NB4 (cell line): ENCODE results near the gene LDLRAD4.

Experiments
- DNase-seq: peaks from one replicate; pipeline ENCODE4 v3.0.0; 2010; ENCODE audit warnings: low read depth
- H3K4me3 ChIP-seq: one replicate; pipeline ENCODE4 v1.5.1; 2011; ENCODE audit warnings: mild to moderate bottlenecking, low read depth, low read length, moderate library complexity
- CTCF ChIP-seq: IDR thresholded peaks from one replicate; pipeline ENCODE4 v1.5.1; 2012; ENCODE audit warnings: low read depth, low read length
- MYC ChIP-seq: IDR thresholded peaks from 2 replicates; pipeline ENCODE4 v1.6.1; 2011; ENCODE audit warnings: low read depth, low read length
- POLR2A ChIP-seq: IDR thresholded peaks from 2 replicates; pipeline ENCODE4 v1.6.1; 2011; ENCODE audit warnings: mild to moderate bottlenecking; ENCODE audit not compliant: insufficient read length; ENCODE audit errors: extremely low read depth
- TF ChIP-seq, protein P1 (sequence below): IDR thresholded peaks from 2 replicates; pipeline ENCODE4 v1.6.1; 2011; ENCODE audit warnings: low read depth, low read length

The LDLRAD4 gene

GRCh38 chr18:13214609-13215008, 4.0 kb upstream of the LDLRAD4 start:
- TF ChIP-seq POLR2A = no peak
- no peak overlapping the region for H3K4me3 ChIP-seq
- no peak for DNase-seq

DNA sequence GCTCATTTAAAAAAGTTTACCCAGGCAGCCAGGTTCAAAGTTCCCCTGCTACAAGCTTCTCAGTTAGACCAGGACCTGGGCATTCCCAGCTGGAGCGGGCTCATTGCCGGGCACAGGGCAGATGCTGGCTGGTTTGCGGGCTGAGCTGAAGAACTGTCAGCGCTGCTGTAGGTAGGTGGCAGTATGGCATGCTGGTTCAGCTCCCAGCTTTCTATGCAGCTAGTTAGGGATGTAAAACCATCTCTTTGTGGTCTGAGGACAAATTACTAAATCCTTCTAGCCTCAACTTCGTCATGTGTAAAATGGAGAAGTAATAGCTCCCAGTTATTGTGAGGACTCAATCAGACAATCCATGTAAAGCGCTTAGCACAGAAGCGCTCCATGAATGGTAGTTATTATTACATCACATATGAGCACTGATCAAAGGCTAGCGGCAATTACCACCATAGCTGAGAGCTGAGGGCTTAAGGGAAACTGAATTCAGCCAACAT, 2.4 kb upstream of the LDLRAD4 start:
- TF ChIP-seq CTCF = peak; percentile 67
- no peak for TF ChIP-seq POLR2A
- peak; percentile 85 for DNase-seq
- no peak overlapping the region for H3K4me3 ChIP-seq

DNA sequence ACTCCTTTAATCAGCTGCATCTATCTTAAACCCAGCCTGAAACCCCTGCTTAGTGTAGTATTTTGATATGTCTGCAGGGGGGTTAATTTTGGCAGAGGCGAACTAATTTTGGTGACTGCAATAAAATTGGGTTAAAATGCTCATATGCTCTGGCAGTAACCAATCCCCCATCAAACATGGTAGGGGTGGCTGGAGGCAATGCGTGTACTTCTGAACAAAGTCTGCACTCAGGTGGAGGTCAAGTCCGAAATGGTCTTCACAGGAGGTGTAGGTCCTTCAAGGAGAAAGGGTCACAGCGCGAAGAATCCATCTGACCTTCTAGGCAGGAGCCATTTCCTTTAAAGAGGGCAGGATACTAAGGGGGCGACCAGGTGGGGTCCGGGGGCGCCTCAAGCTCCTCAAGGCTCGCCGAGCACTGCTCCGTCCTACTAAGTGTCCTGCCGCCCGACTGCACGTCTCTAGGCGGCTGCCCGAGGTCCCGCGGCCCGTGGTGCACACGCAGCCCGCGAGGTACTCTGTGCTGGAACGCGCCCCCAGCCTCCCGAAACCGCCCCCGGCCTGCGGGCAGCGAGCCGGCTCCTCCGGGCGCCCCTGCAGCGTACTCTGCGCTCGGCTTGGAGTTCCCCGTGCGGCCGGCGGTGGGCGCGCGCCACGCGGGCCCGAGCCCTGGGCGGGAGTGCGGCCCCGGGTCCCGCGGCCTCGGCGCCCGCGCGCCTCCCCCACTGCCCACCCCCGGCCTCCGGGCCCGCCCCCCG, 1.7 kb upstream of the LDLRAD4 start:
- TF ChIP-seq, protein P1, sequence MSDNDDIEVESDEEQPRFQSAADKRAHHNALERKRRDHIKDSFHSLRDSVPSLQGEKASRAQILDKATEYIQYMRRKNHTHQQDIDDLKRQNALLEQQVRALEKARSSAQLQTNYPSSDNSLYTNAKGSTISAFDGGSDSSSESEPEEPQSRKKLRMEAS = no peak
- TF ChIP-seq POLR2A (no peak), CTCF (no peak), MYC (no peak)
- peak; percentile 21 for DNase-seq
- H3K4me3 ChIP-seq = no peak overlapping the region

DNA sequence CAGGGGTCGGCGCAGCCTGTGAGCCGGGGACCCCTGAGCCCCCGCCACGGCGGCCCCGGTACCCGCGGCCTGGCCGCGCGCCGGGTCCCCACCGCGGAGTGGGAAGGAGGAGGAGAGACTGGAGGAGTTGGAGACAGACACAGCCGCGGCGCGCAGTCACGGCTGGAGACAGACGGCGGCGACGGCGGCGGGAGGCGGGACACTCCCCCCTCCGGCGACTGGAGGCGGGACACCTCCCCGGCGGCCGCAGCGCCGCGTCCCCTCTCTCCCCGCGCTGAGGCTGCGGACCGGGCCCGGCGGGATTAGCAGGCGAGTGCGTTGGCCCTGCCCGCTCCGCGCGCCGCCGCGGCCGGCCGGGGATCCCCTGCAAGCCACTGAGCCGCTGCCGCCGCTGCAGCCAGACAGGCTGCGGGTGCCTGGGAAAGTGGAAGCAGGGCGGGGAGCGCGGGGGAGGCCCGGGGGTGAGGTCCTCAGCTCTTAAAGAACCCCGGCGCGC, 1.0 kb upstream of the LDLRAD4 start:
- peak; percentile 43 for DNase-seq
- TF ChIP-seq CTCF (no peak), POLR2A (no peak), MYC (no peak)
- TF ChIP-seq, protein P1 = no peak
- no peak overlapping the region for H3K4me3 ChIP-seq

DNA sequence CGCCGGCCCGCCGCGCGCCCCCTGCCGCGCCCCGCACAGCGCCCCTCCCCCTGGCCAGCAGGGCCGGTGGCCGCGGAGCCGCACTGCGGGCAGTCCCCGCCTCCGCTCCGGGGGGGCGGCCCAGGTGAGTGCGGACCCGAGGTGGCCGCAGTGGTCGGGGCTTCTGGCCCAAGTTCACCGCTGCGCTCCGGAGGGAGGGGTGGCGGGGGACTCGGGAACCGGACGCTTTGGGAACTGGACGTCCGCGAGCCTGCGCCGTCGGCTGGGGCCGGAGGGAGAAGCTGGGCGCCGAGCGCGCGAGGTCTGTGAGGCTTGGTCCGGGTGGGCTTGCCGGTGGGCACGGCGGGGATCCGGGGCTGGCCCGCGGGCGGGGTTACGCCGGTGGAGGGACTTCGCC, 591 bp upstream of the LDLRAD4 start:
- DNase-seq = no peak
- no peak overlapping the region for H3K4me3 ChIP-seq
- TF ChIP-seq, protein P1 = no peak
- TF ChIP-seq POLR2A = no peak
- no peak for TF ChIP-seq MYC
- TF ChIP-seq CTCF = no peak

GRCh38 chr18:13218997-13219396, 437 bp downstream of the LDLRAD4 start:
- no peak for DNase-seq
- TF ChIP-seq, protein P1 = no peak
- TF ChIP-seq CTCF (no peak), POLR2A (no peak), MYC (no peak)
- H3K4me3 ChIP-seq = no peak overlapping the region
